Endothelial cell of umbilical vein (primary cell): ENCODE data around the gene FAM174B. TPM values are rescaled to one million over a fixed set of nuclear protein-coding genes. Genes with fewer than 3 reads are reported as not detected.

ENCODE experiments used
- BruUV-seq: library from RNA; stranded (reverse); fragments of 400-500 nt; replicated peaks from 2 replicates; lab custom pipeline; 2021; lab: Mats Ljungman, UMichigan
- CTCF ChIA-PET: fragments of 300-600, 350-600 bp; sonication (Branson Sonifier 250); formaldehyde crosslinking; loops from one replicate; lab custom pipeline; 2021; ENCODE audit warnings: antibody characterized with exemption, inconsistent platforms; lab: Charles Lee
- POLR2A ChIA-PET: fragments of 300-600, 350-600 bp; sonication (Branson Sonifier 250); formaldehyde crosslinking; loops from one replicate; lab custom pipeline; 2021; ENCODE audit warnings: antibody characterized with exemption, inconsistent platforms; lab: Charles Lee
- DNase-seq: peaks from one replicate; pipeline ENCODE4 v3.0.0-alpha.2; 2011; ENCODE audit warnings: low read depth, low spot score
- FAIRE-seq: peaks from 2 replicates; lab custom pipeline; 2011; peaks lifted over from hg19 to GRCh38; lab: Jason Lieb, UNC
- H2AFZ ChIP-seq: 2 replicates; pipeline ENCODE4 v1.6.0; 2012; ENCODE audit warnings: low read depth, low read length, control low read depth, inconsistent platforms
- H3K27ac ChIP-seq: 2 replicates; pipeline ENCODE4 v1.5.1; 2011; ENCODE audit warnings: low read depth, mild to moderate bottlenecking, control low read depth, low read length, moderate library complexity; ENCODE audit not compliant: insufficient read depth
- H3K27me3 ChIP-seq, 2 experiments: 2 replicates each; pipeline versions ENCODE4 v1.6.0 to v1.6.1; 2011; ENCODE audit warnings: low read length in 2 of 2, mixed read lengths in 1 of 2; ENCODE audit not compliant: control insufficient read depth in 2 of 2, insufficient read depth in 2 of 2
- H3K36me3 ChIP-seq, 2 experiments: 2 replicates in 1 of 2; 3 replicates in 1 of 2; pipeline ENCODE4 v1.5.1; 2011; ENCODE audit warnings: low read length in 2 of 2, mild to moderate bottlenecking in 1 of 2, moderate library complexity in 1 of 2; ENCODE audit not compliant: control insufficient read depth in 2 of 2, insufficient read depth in 2 of 2; ENCODE audit errors: extremely low read depth in 1 of 2
- H3K4me1 ChIP-seq: 3 replicates; pipeline ENCODE4 v1.5.1; 2011; ENCODE audit warnings: mild to moderate bottlenecking, low read length; ENCODE audit not compliant: control insufficient read depth, insufficient read depth; ENCODE audit errors: extremely low read depth
- H3K4me2 ChIP-seq: 2 replicates; pipeline ENCODE4 v1.6.1; 2011; ENCODE audit warnings: low read length, control low read depth, mixed read lengths; ENCODE audit not compliant: insufficient read depth
- H3K4me3 ChIP-seq, 3 experiments: fragments of 200-600 bp in 1 of 3; sonication (generic), shearing (Covaris generic) in 1 of 3; replicated peaks in 1 of 3; 2 replicates each; pipeline ENCODE4 v1.5.1; 2011 to 2016; ENCODE audit warnings: control low read depth in 3 of 3, low read length in 3 of 3, mild to moderate bottlenecking in 2 of 3, inconsistent platforms in 1 of 3, low read depth in 1 of 3, moderate library complexity in 1 of 3; ENCODE audit not compliant: insufficient read depth in 1 of 3
- H3K79me2 ChIP-seq: 2 replicates; pipeline ENCODE4 v1.6.0; 2012; ENCODE audit warnings: low read length, inconsistent platforms; ENCODE audit not compliant: control insufficient read depth, insufficient read depth
- H3K9ac ChIP-seq: replicated peaks from 2 replicates; pipeline ENCODE3; 2011; ENCODE audit warnings: low read length, control low read depth; ENCODE audit not compliant: insufficient read depth; ENCODE audit errors: extremely low read depth
- H3K9me1 ChIP-seq: replicated peaks from 3 replicates; pipeline ENCODE4 v1.6.0; 2011; ENCODE audit warnings: mild to moderate bottlenecking, low read length; ENCODE audit not compliant: control insufficient read depth, insufficient read depth; ENCODE audit errors: extremely low read depth
- H3K9me3 ChIP-seq: replicated peaks from 2 replicates; pipeline ENCODE4 v1.5.1; 2012; ENCODE audit warnings: low read length, inconsistent platforms; ENCODE audit not compliant: control insufficient read depth, insufficient read depth
- H4K20me1 ChIP-seq: replicated peaks from 2 replicates; pipeline ENCODE3; 2011; ENCODE audit warnings: mild to moderate bottlenecking, low read length; ENCODE audit not compliant: control insufficient read depth, insufficient read depth; ENCODE audit errors: extremely low read depth
- CTCF ChIP-seq, 2 donors: IDR thresholded peaks; 1 replicate in 1 of 2; 2 replicates in 1 of 2; pipeline ENCODE4 v1.5.1; 2011; ENCODE audit warnings: low read length in 2 of 2, mild to moderate bottlenecking in 2 of 2, moderate library complexity in 2 of 2, control low read depth in 1 of 2, inconsistent platforms in 1 of 2, low read depth in 1 of 2; ENCODE audit not compliant: insufficient read depth in 1 of 2; ENCODE audit errors: extremely low read depth in 1 of 2
- EZH2 ChIP-seq: IDR thresholded peaks from 2 replicates; pipeline ENCODE4 v1.6.1; 2012; ENCODE audit warnings: borderline replicate concordance, low read depth, mild to moderate bottlenecking, moderate library complexity, low read length, inconsistent platforms; ENCODE audit not compliant: severe bottlenecking
- FOS ChIP-seq: IDR thresholded peaks from 2 replicates; pipeline ENCODE4 v1.6.1; 2011; ENCODE audit warnings: mild to moderate bottlenecking, low read length, moderate library complexity, borderline replicate concordance; ENCODE audit not compliant: insufficient read depth
- GATA2 ChIP-seq: IDR thresholded peaks from 2 replicates; pipeline ENCODE4 v1.7.0; 2011; ENCODE audit warnings: low read depth, mild to moderate bottlenecking, moderate library complexity, mixed read lengths, low read length; ENCODE audit not compliant: insufficient read length, insufficient read depth
- JUN ChIP-seq: IDR thresholded peaks from 2 replicates; pipeline ENCODE4 v1.6.1; 2011; ENCODE audit warnings: borderline replicate concordance, low read depth; ENCODE audit not compliant: insufficient read length, insufficient read depth
- MAX ChIP-seq: IDR thresholded peaks from 2 replicates; pipeline ENCODE4 v1.6.1; 2011; ENCODE audit not compliant: insufficient read depth, insufficient read length
- MYC ChIP-seq: IDR thresholded peaks from one replicate; pipeline ENCODE4 v1.6.1; 2011; ENCODE audit warnings: mild to moderate bottlenecking, low read depth, low read length
- POLR2A ChIP-seq: IDR thresholded peaks from 2 replicates; pipeline ENCODE4 v1.6.1; 2012; ENCODE audit warnings: low read depth, mild to moderate bottlenecking, control low read depth, low read length
- POLR2AphosphoS5 ChIP-seq: IDR thresholded peaks from 2 replicates; pipeline ENCODE4 v1.6.1; 2012; ENCODE audit warnings: low read depth, mild to moderate bottlenecking, control low read depth, low read length, moderate library complexity; ENCODE audit not compliant: insufficient read depth
- dilution Hi-C: fragments of 300-500 bp; cut with MboI; formaldehyde crosslinking; loops from one replicate; pipeline ENCODE4 v1.15.0; 2019; ENCODE audit warnings: low sequenced_read_pairs; ENCODE audit not compliant: extremely low pct_ligation_motif_present
- intact Hi-C: fragments of 100-400 bp; cut with micrococcal nuclease; formaldehyde crosslinking; loops from one replicate; pipeline ENCODE4 v1.10.0; 2022
- polyA plus RNA-seq, 4 experiments: library from polyadenylated mRNA; depleted of rRNA in 3 of 4; stranded (reverse) in 3 of 4; unstranded in 1 of 4; fragments of >200 nt; gene quantifications; 2 replicates each; pipeline versions ENCODE4 v1.2.1 to v1.2.3, GENCODE V29; 2011 to 2012; ENCODE audit warnings: missing spikeins in 1 of 4
- total RNA-seq: library from RNA; stranded (reverse); gene quantifications from 2 replicates; pipeline ENCODE4 v1.2.3, GENCODE V29; 2021

FAM174B gene
- total and polyA plus RNA-seq, 2 donors (not counting 3 experiments of a cell fraction or from before 2014, with no cell fraction given) = 25.9 to 30.2 TPM

GRCh38 chr15:92661069-92661468 lies 5.5 kb upstream of the FAM174B start:
- Histone ChIP-seq H3K4me3 (no peak overlapping the region), H3K27me3 (no peaks in the 10 kb centered on the region), H3K9me1 (no peaks in the 10 kb centered on the region), H3K9ac (no peak overlapping the region), H2AFZ (no peak overlapping the region), H4K20me1 (no peaks in the 10 kb centered on the region), H3K9me3 (no peaks in the 10 kb centered on the region), H3K4me2 (no peak overlapping the region), H3K79me2 (no peaks in the 10 kb centered on the region), H3K27ac (no peak overlapping the region), H3K36me3 (no peaks in the 10 kb centered on the region), H3K4me1 (peaks cover under 1% of the 10 kb centered on the region)
- dilution Hi-C loops (no loop called here), intact Hi-C loops (no loop called here)
- POLR2A ChIA-PET = no interaction called here
- DNase-seq (no peak), FAIRE-seq (no peak)
- BruUV-seq = no TSS peak
- CTCF ChIA-PET = no interaction called here
- TF ChIP-seq JUN (no peak), POLR2A (no peak), POLR2AphosphoS5 (no peak), EZH2 (no peak), MAX (no peak), MYC (no peak), FOS (no peak), GATA2 (no peak), CTCF (IDR thresholded peaks at IDR 0.05; ENCODE audit: extremely low read depth in 1 of 2, insufficient read depth in 1 of 2, low read depth in 1 of 2, low read length in 2 of 2) (no peak)
